ENCODE results near the gene MED13.

The MED13 gene

GRCh38 chr17:62094175-62094574 is 29.1 kb upstream of the MED13 start:
- no peak for TF ChIP-seq ZNF274 (IDR thresholded peaks at IDR 0.05; ENCODE audit: low read depth, low read length)
- peak overlapping the region; percentile 28; the same call in 1 of the 2 replicates for H3K4me3 ChIP-seq (ENCODE audit: low read length)

- no peak for TF ChIP-seq ZNF274 (IDR thresholded peaks at IDR 0.05; ENCODE audit: low read depth, low read length)
- peak overlapping the region; percentile 37; the same call in 1 of the 2 replicates for H3K4me3 ChIP-seq (ENCODE audit: low read length)
Observed at GRCh38 chr17:62093188-62094155, 28.4 kb upstream of the MED13 start.

GRCh38 chr17:62092784-62093183 is 27.7 kb upstream of the MED13 start:
- no peak for TF ChIP-seq ZNF274 (IDR thresholded peaks at IDR 0.05; ENCODE audit: low read depth, low read length)
- no peak overlapping the region for H3K4me3 ChIP-seq (ENCODE audit: low read length)

- H3K4me3 ChIP-seq (ENCODE audit: low read length), result no peak overlapping the region
- no peak for TF ChIP-seq ZNF274 (IDR thresholded peaks at IDR 0.05; ENCODE audit: low read depth, low read length)
Observed at GRCh38 chr17:62091804-62092203, 26.7 kb upstream of the MED13 start.

GRCh38 chr17:62090868-62091267 is 25.8 kb upstream of the MED13 start:
- TF ChIP-seq ZNF274 (IDR thresholded peaks at IDR 0.05; ENCODE audit: low read depth, low read length), result no peak
- no peak overlapping the region for H3K4me3 ChIP-seq (ENCODE audit: low read length)

GRCh38 chr17:62090021-62090824 is 25.1 kb upstream of the MED13 start:
- no peak overlapping the region for H3K4me3 ChIP-seq (ENCODE audit: low read length)
- no peak for TF ChIP-seq ZNF274 (IDR thresholded peaks at IDR 0.05; ENCODE audit: low read depth, low read length)

- H3K4me3 ChIP-seq (ENCODE audit: low read length), result no peak overlapping the region
- no peak for TF ChIP-seq ZNF274 (IDR thresholded peaks at IDR 0.05; ENCODE audit: low read depth, low read length)
Observed at GRCh38 chr17:62089334-62089733, 24.3 kb upstream of the MED13 start.

- no peak for TF ChIP-seq ZNF274 (IDR thresholded peaks at IDR 0.05; ENCODE audit: low read depth, low read length)
- H3K4me3 ChIP-seq (ENCODE audit: low read length), result no peak overlapping the region
Observed at GRCh38 chr17:62086737-62087136, 21.7 kb upstream of the MED13 start.

- no peak for TF ChIP-seq ZNF274 (IDR thresholded peaks at IDR 0.05; ENCODE audit: low read depth, low read length)
- H3K4me3 ChIP-seq (ENCODE audit: low read length), result no peak overlapping the region
Observed at GRCh38 chr17:62085511-62086408, 20.7 kb upstream of the MED13 start.

GRCh38 chr17:62084585-62084984 is 19.5 kb upstream of the MED13 start:
- no peak for TF ChIP-seq ZNF274 (IDR thresholded peaks at IDR 0.05; ENCODE audit: low read depth, low read length)
- no peak overlapping the region for H3K4me3 ChIP-seq (ENCODE audit: low read length)

GRCh38 chr17:62083651-62084050 is 18.6 kb upstream of the MED13 start:
- H3K4me3 ChIP-seq (ENCODE audit: low read length), result no peak overlapping the region
- no peak for TF ChIP-seq ZNF274 (IDR thresholded peaks at IDR 0.05; ENCODE audit: low read depth, low read length)

- no peak overlapping the region for H3K4me3 ChIP-seq (ENCODE audit: low read length)
- TF ChIP-seq ZNF274 (IDR thresholded peaks at IDR 0.05; ENCODE audit: low read depth, low read length), result no peak
Observed at GRCh38 chr17:62080647-62081046, 15.6 kb upstream of the MED13 start.

- no peak overlapping the region for H3K4me3 ChIP-seq (ENCODE audit: low read length)
- no peak for TF ChIP-seq ZNF274 (IDR thresholded peaks at IDR 0.05; ENCODE audit: low read depth, low read length)
Observed at GRCh38 chr17:62078009-62078408, 12.9 kb upstream of the MED13 start.

All from GM08714 (cell line).